Psoas muscle (tissue), 8 donors: ENCODE results near the gene PLCB3. TPM values are rescaled to one million over a fixed set of nuclear protein-coding genes. Genes with fewer than 3 reads are reported as not detected.
A peak's percentile ranks its signal among the peaks of the same experiment; 100 is the strongest.
"Not testable (repeated sequence)": the region's sequence is repeated elsewhere in the genome, so short reads cannot be mapped to it uniquely, and the experiment has no call there.

Experiments
- ATAC-seq, 4 donors: fragments of 200-7000 bp; cut with Tn5 transposase; one replicate each; pipeline ENCODE4 v1.9.1; 2020; ENCODE audit warnings: moderate library complexity in 3 of 4, mild to moderate bottlenecking in 2 of 4
- DNase-seq, 2 donors: peaks; one replicate each; pipeline ENCODE4 v3.0.0-alpha.2; 2020
- H3K27ac ChIP-seq: fragments of 200-600 bp; one replicate; pipeline ENCODE4 v1.8.0; 2022
- H3K27me3 ChIP-seq, 3 donors: fragments of 200-600 bp in 1 of 3; one replicate each; pipeline versions ENCODE4 v1.6.1 to v1.8.0; 2013 to 2022; ENCODE audit warnings: low read length in 2 of 3, mild to moderate bottlenecking in 2 of 3, moderate library complexity in 1 of 3; ENCODE audit not compliant: insufficient read depth in 3 of 3
- H3K36me3 ChIP-seq, 2 donors: fragments of 200-600 bp in 1 of 2; one replicate each; pipeline versions ENCODE4 v1.6.1 to v1.8.0; 2013 to 2022; ENCODE audit warnings: low read depth in 1 of 2, mild to moderate bottlenecking in 1 of 2, moderate library complexity in 1 of 2; ENCODE audit not compliant: insufficient read depth in 1 of 2
- H3K4me1 ChIP-seq: fragments of 200-600 bp; one replicate; pipeline ENCODE4 v1.8.0; 2022
- H3K4me3 ChIP-seq: fragments of 200-600 bp; one replicate; pipeline ENCODE4 v1.8.0; 2022; ENCODE audit warnings: mild to moderate bottlenecking
- H3K9me3 ChIP-seq: fragments of 200-600 bp; one replicate; pipeline ENCODE4 v1.8.0; 2022
- CTCF ChIP-seq: fragments of 200-600 bp; IDR thresholded peaks from one replicate; pipeline ENCODE4 v1.8.0; 2022; ENCODE audit warnings: antibody characterized with exemption
- WGBS, 3 donors: extraction: QIAGEN DNeasy Blood & Tissue Kit; methylation state at CpG; one replicate each; pipeline versions ENCODE4 v1.1.6 to v1.1.7; 2013; 5-methylcytosine and 5-hydroxymethylcytosine counted together
- intact Hi-C, 2 donors: fragments of 100-400 bp; cut with DNase I; formaldehyde crosslinking; loops; one replicate each; pipeline versions ENCODE4 v1.11.0 to v1.14.2; 2022
- polyA plus RNA-seq, 3 donors: library from polyadenylated mRNA; stranded (reverse); fragments of 200-250 nt; gene quantifications; one replicate each; pipeline ENCODE4 v1.2.3, GENCODE V29; 2013
- total RNA-seq, 4 donors: library from RNA; stranded (reverse); fragmentation: NEBNext Ultra II Directional in 2 of 4; extraction: Animal tissue kit (Norgen Biotek cat#: 25700) in 2 of 4; gene quantifications; one replicate each; pipeline versions ENCODE4 v1.2.1 to v1.2.4, GENCODE V29; 2021 to 2023
- donor health status: healthy with polysubstance abuse.
- donor health status: DM: no; HTN: no; CAD: no; lungs with moderate emphysema.
- donor health status: Bipolar disorder and iron deficiency.
- donor health status: healthy.
- donor health status: DM: yes; HTN: yes; CAD: no.
- donor health status: DM: no; HTN: no; CAD: no.
- donor health status: DM: no; HTN: no; CAD: no.
- donor health status: DM: yes; HTN: yes; CAD: no.

PLCB3 gene
- total and polyA plus RNA-seq, 7 donors, result 3.8 to 10.4 (median 5.9) TPM

GRCh38 chr11:64305691-64306562 is 54.6 kb downstream of the PLCB3 start:
- intact Hi-C loops, result no loop called here

GRCh38 chr11:64306563-64306875 is 55.2 kb downstream of the PLCB3 start:
- intact Hi-C loops, result no loop called here
- Histone ChIP-seq H3K27me3 (peaks cover 0 to 9% (median 0%) of the 10 kb centered on the region in 3 donors), H3K27ac (peak overlapping the region; percentile 90), H3K4me1 (peaks cover 18% of the 10 kb centered on the region), H3K36me3 (peaks cover 5 to 8% of the 10 kb centered on the region in 2 donors), H3K9me3 (no peaks in the 10 kb centered on the region), H3K4me3 (peak overlapping the region; percentile 87)
- WGBS, 3 donors, result 28 to 37% (median 32%) methylated on average over 9 of the region's 9 CpGs
- ATAC-seq (no peak), DNase-seq (no peak)
- TF ChIP-seq CTCF, result no peak

More at GRCh38 chr11:64305691-64306562, 54.6 kb downstream of the PLCB3 start:
- ATAC-seq (peak; percentile 7 to 42 (median 30)), DNase-seq (peak; percentile 71 to 82)
- Histone ChIP-seq H3K36me3 (peaks cover 5 to 8% of the 10 kb centered on the region in 2 donors), H3K4me3 (peak overlapping the region; percentile 87), H3K27ac (peak overlapping the region; percentile 90), H3K27me3 (peaks cover 0 to 9% (median 0%) of the 10 kb centered on the region in 3 donors), H3K9me3 (no peaks in the 10 kb centered on the region), H3K4me1 (peaks cover 18% of the 10 kb centered on the region)
- WGBS, 3 donors, result 1% methylated on average over 47 to 71 of the region's 71 CpGs
- peak; percentile 19 for TF ChIP-seq CTCF

- Histone ChIP-seq H3K4me3 (peak overlapping the region; percentile 87), H3K27me3 (peaks cover 0 to 4% (median 0%) of the 10 kb centered on the region in 3 donors), H3K9me3 (no peaks in the 10 kb centered on the region), H3K4me1 (peaks cover 20% of the 10 kb centered on the region), H3K36me3 (peaks cover 5 to 8% of the 10 kb centered on the region in 2 donors), H3K27ac (peak overlapping the region; percentile 90)
- intact Hi-C loops, result no loop called here
- TF ChIP-seq CTCF, result no peak
- ATAC-seq, result peak in 1 of 4 donors; percentile 20
- 67 to 73% (median 70%) methylated on average over 14 to 15 of the region's 15 CpGs for WGBS, 3 donors
- peak; percentile 51 to 79 for DNase-seq
These were observed 55.7 kb downstream of the PLCB3 start for GRCh38 chr11:64306876-64307622.

- WGBS, 3 donors, result 90 to 94% (median 93%) methylated on average over 5 of the region's 5 CpGs
- H3K27ac ChIP-seq, intact Hi-C loops, H3K4me3 ChIP-seq, ATAC-seq, DNase-seq, H3K27me3 ChIP-seq, H3K9me3 ChIP-seq, H3K36me3 ChIP-seq: not testable (repeated sequence)
- H3K4me1 ChIP-seq, result peaks cover 23% of the 10 kb centered on the region
These were observed 56.5 kb downstream of the PLCB3 start for GRCh38 chr11:64307795-64308194.

GRCh38 chr11:64312947-64313346 is 61.6 kb downstream of the PLCB3 start:
- Histone ChIP-seq H3K9me3 (no peaks in the 10 kb centered on the region), H3K27ac (peak overlapping the region; percentile 83)
- intact Hi-C loops, result no loop called here

More at GRCh38 chr11:64312947-64313346, 61.6 kb downstream of the PLCB3 start:
- Histone ChIP-seq H3K27me3 (no peaks in the 10 kb centered on the region), H3K4me3 (no peak overlapping the region), H3K4me1 (peaks cover 31% of the 10 kb centered on the region), H3K36me3 (peaks cover 5 to 31% of the 10 kb centered on the region in 2 donors)
- ATAC-seq, result no peak
- WGBS, 3 donors, result 78 to 90% (median 85%) methylated on average over 10 of the region's 10 CpGs
- DNase-seq, result no peak
- no peak for TF ChIP-seq CTCF
